Activated CD4-positive, alpha-beta memory T cell treated with anti-CD3 and anti-CD28 coated beads for 36 hours (primary cell): ENCODE data around the gene XCL1. TPM values are rescaled to one million over a fixed set of nuclear protein-coding genes. Genes with fewer than 3 reads are reported as not detected.
"Not testable (repeated sequence)": the region's sequence is repeated elsewhere in the genome, so short reads cannot be mapped to it uniquely, and the experiment has no call there.

Experiments used
- CTCF ChIA-PET: fragments of 350-600 bp; sonication (Branson Sonifier 250); formaldehyde crosslinking; loops from one replicate; lab custom pipeline; 2021; ENCODE audit warnings: antibody characterized with exemption, inconsistent platforms; lab: Charles Lee
- POLR2A ChIA-PET: fragments of 350-600 bp; sonication (Branson Sonifier 250); formaldehyde crosslinking; loops from one replicate; lab custom pipeline; 2021; ENCODE audit warnings: antibody characterized with exemption; lab: Charles Lee
- DNase-seq: peaks from one replicate; pipeline ENCODE4 v3.0.0-alpha.2; 2020
- H3K27ac Mint-ChIP-seq: one replicate; pipeline ENCODE4 v1.8.0; 2021; ENCODE audit warnings: mixed read lengths
- H3K27me3 Mint-ChIP-seq: one replicate; pipeline ENCODE4 v1.8.0; 2021; ENCODE audit warnings: mixed read lengths
- H3K36me3 Mint-ChIP-seq: one replicate; pipeline ENCODE4 v1.8.0; 2021; ENCODE audit warnings: mixed read lengths
- H3K4me1 Mint-ChIP-seq: one replicate; pipeline ENCODE4 v1.8.0; 2021; ENCODE audit warnings: low read depth, mixed read lengths
- H3K4me3 Mint-ChIP-seq: one replicate; pipeline ENCODE4 v1.8.0; 2021; ENCODE audit warnings: mild to moderate bottlenecking, mixed read lengths
- H3K9me3 Mint-ChIP-seq: one replicate; pipeline ENCODE4 v1.8.0; 2021; ENCODE audit warnings: mixed read lengths
- intact Hi-C: fragments of 100-400 bp; cut with micrococcal nuclease; formaldehyde crosslinking; loops from one replicate; pipeline ENCODE4 v1.15.1; 2023
- total RNA-seq, 2 experiments: library from RNA; stranded (reverse); gene quantifications; one replicate each; pipeline ENCODE4 v1.2.3, GENCODE V29; 2021

The XCL1 gene
- total RNA-seq, 2 experiments from 2014 or later = 0.97 to 1.2 TPM

DNA sequence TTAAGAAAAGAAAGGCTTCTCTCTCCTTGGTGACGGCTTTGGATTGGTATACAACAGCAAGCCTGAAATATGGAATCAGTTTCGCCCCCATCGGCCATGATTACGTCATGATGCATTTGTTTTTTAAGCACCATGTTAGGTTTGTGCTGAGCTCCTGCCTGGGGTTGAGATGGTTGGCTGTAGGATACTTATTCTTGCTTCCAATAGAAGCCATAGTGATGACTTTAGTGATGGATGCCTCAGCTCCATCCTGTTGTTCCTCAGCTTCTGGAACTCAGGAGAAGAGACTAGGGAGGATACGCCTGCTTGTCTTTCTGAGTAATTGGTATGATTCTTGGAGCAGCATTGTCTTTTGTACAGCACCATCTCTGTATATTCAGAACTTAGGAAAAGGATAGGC, 14.7 kb downstream of the XCL1 start:
- no peaks in the 10 kb centered on the region for H3K36me3 Mint-ChIP-seq
- H3K4me1 Mint-ChIP-seq = no peaks in the 10 kb centered on the region
- ChIA-PET CTCF (interaction anchor here (0.8 to 1.7 kb wide), 2 partner anchors 12 to 13 kb away, joined by 3 to 5 read pairs; no protein-coding TSS in a partner anchor), POLR2A (no interaction called here)
- no peaks in the 10 kb centered on the region for H3K27me3 Mint-ChIP-seq
- no peak for DNase-seq
- intact Hi-C loops = no loop called here
- H3K9me3 Mint-ChIP-seq = peaks cover 7% of the 10 kb centered on the region
- H3K4me3 Mint-ChIP-seq = no peak overlapping the region
- no peak overlapping the region for H3K27ac Mint-ChIP-seq

- Mint-ChIP-seq H3K27ac (no peak overlapping the region), H3K9me3 (peaks cover 7% of the 10 kb centered on the region), H3K36me3 (no peaks in the 10 kb centered on the region), H3K27me3 (peaks cover 2% of the 10 kb centered on the region), H3K4me1 (no peaks in the 10 kb centered on the region), H3K4me3 (no peak overlapping the region)
- POLR2A ChIA-PET = no interaction called here
- CTCF ChIA-PET = interaction anchor here (1.7 kb wide), 1 partner anchor 12 kb away, joined by 5 read pairs; no protein-coding TSS in a partner anchor
- intact Hi-C loops = no loop called here
- DNase-seq = no peak
Observed at GRCh38 chr1:168591641-168592250, 15.3 kb downstream of the XCL1 start.

DNA sequence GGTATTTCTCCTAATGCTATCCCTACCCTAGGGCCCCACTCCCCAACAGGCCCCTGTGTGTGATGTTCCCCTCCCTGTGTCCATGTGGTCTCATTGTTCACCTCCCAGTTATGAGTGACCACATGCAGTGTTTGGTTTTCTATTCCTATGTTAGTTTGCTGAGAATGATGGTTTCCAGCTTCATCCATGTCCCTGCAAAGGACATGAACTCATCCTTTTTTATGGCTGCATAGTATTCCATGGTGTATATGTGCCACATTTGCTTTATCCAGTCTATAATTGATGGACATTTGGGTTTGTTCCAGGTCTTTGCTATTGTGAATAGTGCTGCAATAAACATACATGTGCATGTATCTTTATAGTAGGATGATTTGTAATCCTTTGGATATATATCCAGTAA, 19.0 kb downstream of the XCL1 start:
- POLR2A ChIA-PET, H3K4me3 Mint-ChIP-seq, H3K4me1 Mint-ChIP-seq, H3K9me3 Mint-ChIP-seq, intact Hi-C loops, DNase-seq, H3K27ac Mint-ChIP-seq, H3K36me3 Mint-ChIP-seq: not testable (repeated sequence)
- H3K27me3 Mint-ChIP-seq = peaks cover 14% of the 10 kb centered on the region
- CTCF ChIA-PET = interaction anchor here (1.4 kb wide), 1 partner anchor 12 kb away, joined by 3 read pairs; no protein-coding TSS in a partner anchor

GRCh38 chr1:168598125-168598524, 21.7 kb downstream of the XCL1 start:
- intact Hi-C loops = no loop called here
- ChIA-PET POLR2A (no interaction called here), CTCF (interaction anchor here (2.7 kb wide), 1 partner anchor 255 kb away, joined by 13 read pairs; no protein-coding TSS in a partner anchor)
- Mint-ChIP-seq H3K36me3 (no peaks in the 10 kb centered on the region), H3K4me1 (no peaks in the 10 kb centered on the region), H3K27me3 (peaks cover 14% of the 10 kb centered on the region), H3K27ac (no peak overlapping the region), H3K4me3 (no peak overlapping the region), H3K9me3 (peaks cover 2% of the 10 kb centered on the region)
- DNase-seq = no peak

- peaks cover 14% of the 10 kb centered on the region for H3K27me3 Mint-ChIP-seq
- H3K4me3 Mint-ChIP-seq = no peak overlapping the region
- H3K9me3 Mint-ChIP-seq = peaks cover 2% of the 10 kb centered on the region
- CTCF ChIA-PET = interaction anchor here (2.7 to 3.2 kb wide), 2 partner anchors 256 to 750 kb away, joined by 12 to 13 read pairs; no protein-coding TSS in a partner anchor
- H3K27ac Mint-ChIP-seq = no peak overlapping the region
- no peaks in the 10 kb centered on the region for H3K36me3 Mint-ChIP-seq
- POLR2A ChIA-PET = no interaction called here
- no peak for DNase-seq
- H3K4me1 Mint-ChIP-seq = no peaks in the 10 kb centered on the region
- intact Hi-C loops = no loop called here
Observed at GRCh38 chr1:168598892-168599291, 22.5 kb downstream of the XCL1 start.

DNA sequence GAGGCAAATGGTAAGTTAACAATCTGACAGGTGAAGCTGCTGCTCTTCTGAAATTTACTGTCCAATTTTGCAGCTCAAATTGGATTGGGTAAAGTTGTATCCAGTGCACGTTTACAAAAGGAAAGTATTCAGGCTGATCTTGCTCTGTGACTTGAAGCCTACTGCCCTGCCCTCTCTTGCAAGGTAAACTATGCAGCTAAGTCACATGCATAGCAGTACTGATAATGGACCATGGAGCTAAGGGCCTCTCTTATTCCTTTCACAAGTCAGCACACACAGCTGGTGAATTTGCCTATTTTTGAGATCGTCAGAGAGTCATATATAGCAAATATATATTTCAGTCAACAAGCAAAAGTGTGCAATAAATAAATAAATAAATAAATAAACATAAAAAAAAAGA, 23.2 kb downstream of the XCL1 start:
- no peaks in the 10 kb centered on the region for H3K36me3 Mint-ChIP-seq
- intact Hi-C loops = loop anchor here (5.0 to 10.0 kb wide), 2 partner anchors 535 to 948 kb away; no protein-coding TSS in a partner anchor
- H3K4me1 Mint-ChIP-seq = no peaks in the 10 kb centered on the region
- ChIA-PET POLR2A (no interaction called here), CTCF (interaction anchor here (2.7 to 3.2 kb wide), 2 partner anchors 257 to 749 kb away, joined by 12 to 13 read pairs; no protein-coding TSS in a partner anchor)
- no peak for DNase-seq
- H3K4me3 Mint-ChIP-seq = no peak overlapping the region
- peaks cover 2% of the 10 kb centered on the region for H3K9me3 Mint-ChIP-seq
- H3K27me3 Mint-ChIP-seq = peaks cover 14% of the 10 kb centered on the region
- no peak overlapping the region for H3K27ac Mint-ChIP-seq

DNA sequence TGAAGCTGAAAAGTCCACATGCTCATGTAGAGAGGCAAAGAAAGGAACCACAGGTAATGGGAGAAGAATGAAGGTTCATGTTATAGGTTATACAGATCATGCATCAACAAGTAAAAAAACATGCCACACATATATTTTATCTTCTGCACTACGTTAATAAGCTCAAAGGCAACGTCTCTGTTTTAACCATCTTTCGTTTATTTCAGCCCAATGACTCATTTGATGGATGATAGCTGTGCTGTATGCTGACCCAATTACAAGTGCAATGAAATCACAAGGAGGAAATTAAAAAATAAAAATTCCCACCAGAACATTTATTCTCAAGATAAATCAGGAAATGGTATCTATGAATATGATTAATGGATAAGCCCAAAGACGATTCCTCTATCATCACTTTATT, 24.6 kb downstream of the XCL1 start:
- POLR2A ChIA-PET = interaction anchor here (0.6 kb wide), 1 partner anchor 747 kb away, joined by 4 read pairs; no protein-coding TSS in a partner anchor
- intact Hi-C loops = loop anchor here (5.0 to 10.0 kb wide), 2 partner anchors 534 to 946 kb away; no protein-coding TSS in a partner anchor
- Mint-ChIP-seq H3K27ac (no peak overlapping the region), H3K4me3 (no peak overlapping the region), H3K36me3 (no peaks in the 10 kb centered on the region), H3K4me1 (no peaks in the 10 kb centered on the region), H3K9me3 (peaks cover 2% of the 10 kb centered on the region), H3K27me3 (peaks cover 14% of the 10 kb centered on the region)
- CTCF ChIA-PET = interaction anchor here (1.0 to 3.2 kb wide), 4 partner anchors 161 to 951 kb away, joined by 3 to 13 read pairs (median 10); no protein-coding TSS in a partner anchor
- DNase-seq = no peak

DNA sequence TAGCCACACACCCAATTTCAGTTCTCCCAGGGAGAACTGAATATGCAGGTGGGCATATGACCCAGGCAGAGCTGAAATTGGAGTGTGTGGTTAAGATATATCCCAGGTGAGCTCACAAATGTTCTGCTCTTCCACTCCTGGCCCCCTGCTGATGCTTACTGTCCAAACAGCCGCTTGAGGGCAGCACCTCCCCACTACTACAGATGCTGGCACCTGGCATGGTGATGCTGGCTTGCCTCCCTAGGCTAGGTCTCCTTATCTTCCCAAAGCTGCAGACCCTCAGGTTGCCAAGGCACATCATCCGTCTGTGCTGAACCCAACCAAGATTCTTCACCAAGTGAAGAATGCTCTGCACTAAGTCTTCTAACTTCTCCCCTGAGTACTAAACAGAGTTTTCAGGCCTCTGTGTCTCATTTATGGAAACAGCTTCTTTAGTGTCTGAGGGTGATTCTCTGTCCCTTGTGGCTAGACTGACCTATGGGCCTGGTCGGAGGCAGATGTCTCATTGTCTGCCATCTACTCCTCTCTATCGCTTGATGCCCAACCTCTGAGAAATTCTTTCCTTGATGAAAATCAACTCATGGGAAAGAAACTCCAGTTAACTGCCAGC, 27.2 kb downstream of the XCL1 start:
- Mint-ChIP-seq H3K4me3 (no peak overlapping the region), H3K4me1 (no peaks in the 10 kb centered on the region), H3K9me3 (no peaks in the 10 kb centered on the region), H3K27ac (no peak overlapping the region), H3K27me3 (peaks cover 7% of the 10 kb centered on the region), H3K36me3 (no peaks in the 10 kb centered on the region)
- DNase-seq = peak; percentile 77
- ChIA-PET CTCF (interaction anchor here (0.6 to 7.0 kb wide), 59 partner anchors 9 to 1203 kb away, joined by 3 to 132 read pairs (median 4); partner anchors contain the start of gene CCDC181), POLR2A (no interaction called here)
- intact Hi-C loops = loop anchor here (1.0 to 10.0 kb wide), 3 partner anchors 531 to 944 kb away; no protein-coding TSS in a partner anchor

DNA sequence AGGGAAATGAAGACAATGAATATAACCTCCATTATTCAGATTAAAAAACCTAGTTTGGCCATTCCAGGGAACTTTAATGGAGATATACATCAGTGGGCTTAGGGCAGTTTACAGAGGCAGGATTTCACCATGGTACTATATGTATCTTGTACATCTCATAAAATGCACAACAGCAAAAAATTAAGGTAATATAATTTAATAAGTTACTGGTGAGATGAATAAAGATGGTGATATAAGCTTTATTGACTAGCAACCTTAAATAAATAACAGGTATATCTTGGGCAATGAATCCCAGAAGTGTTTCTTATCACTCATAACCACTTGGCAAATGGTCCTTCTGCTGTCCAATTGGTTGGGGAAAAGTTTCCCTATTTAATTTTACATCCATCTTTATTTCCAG, 29.0 kb downstream of the XCL1 start:
- H3K9me3 Mint-ChIP-seq = no peaks in the 10 kb centered on the region
- no peak overlapping the region for H3K27ac Mint-ChIP-seq
- intact Hi-C loops = loop anchor here (10.0 kb wide), 1 partner anchor 529 kb away; no protein-coding TSS in a partner anchor
- DNase-seq = no peak
- peaks cover 2% of the 10 kb centered on the region for H3K27me3 Mint-ChIP-seq
- POLR2A ChIA-PET = no interaction called here
- no peak overlapping the region for H3K4me3 Mint-ChIP-seq
- CTCF ChIA-PET = interaction anchor here (0.7 to 7.0 kb wide), 3 partner anchors 10 to 744 kb away, joined by 3 to 132 read pairs (median 40); no protein-coding TSS in a partner anchor
- no peaks in the 10 kb centered on the region for H3K36me3 Mint-ChIP-seq
- no peaks in the 10 kb centered on the region for H3K4me1 Mint-ChIP-seq

DNA sequence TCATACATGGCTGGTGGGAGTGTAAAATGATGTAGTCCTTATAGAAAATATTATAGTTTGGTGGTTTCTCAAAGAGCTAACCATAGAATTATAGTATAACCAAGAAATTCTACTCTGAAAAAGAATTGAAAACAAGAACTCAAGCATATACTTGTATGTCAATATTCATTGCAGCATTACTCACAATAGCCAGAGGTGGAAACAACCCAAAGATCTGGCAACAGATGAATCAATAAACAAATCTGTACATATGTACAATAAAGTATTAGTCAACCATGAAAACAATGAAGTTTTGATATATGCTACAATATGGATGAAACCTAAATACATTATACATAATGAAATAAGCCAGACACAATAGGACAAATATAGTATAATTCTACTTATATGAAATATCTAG, 29.7 kb downstream of the XCL1 start:
- Mint-ChIP-seq H3K9me3 (no peaks in the 10 kb centered on the region), H3K27ac (no peak overlapping the region), H3K27me3 (peaks cover 2% of the 10 kb centered on the region), H3K4me3 (no peak overlapping the region), H3K36me3 (no peaks in the 10 kb centered on the region), H3K4me1 (no peaks in the 10 kb centered on the region)
- intact Hi-C loops = loop anchor here (10.0 kb wide), 1 partner anchor 529 kb away; no protein-coding TSS in a partner anchor
- DNase-seq = no peak
- ChIA-PET POLR2A (no interaction called here), CTCF (interaction anchor here (0.7 to 7.0 kb wide), 3 partner anchors 9 to 743 kb away, joined by 3 to 132 read pairs (median 40); no protein-coding TSS in a partner anchor)

GRCh38 chr1:168607872-168608428, 31.5 kb downstream of the XCL1 start:
- POLR2A ChIA-PET = no interaction called here
- Mint-ChIP-seq H3K27me3 (peaks cover 2% of the 10 kb centered on the region), H3K27ac (no peak overlapping the region), H3K4me1 (no peaks in the 10 kb centered on the region), H3K9me3 (no peaks in the 10 kb centered on the region), H3K4me3 (no peak overlapping the region), H3K36me3 (no peaks in the 10 kb centered on the region)
- CTCF ChIA-PET = interaction anchor here (7.0 kb wide), 1 partner anchor 741 kb away, joined by 132 read pairs; no protein-coding TSS in a partner anchor
- no peak for DNase-seq
- intact Hi-C loops = loop anchor here (10.0 kb wide), 1 partner anchor 527 kb away; no protein-coding TSS in a partner anchor
